GM23248 (cell line): ENCODE results near the gene ADCY10.

Experiments used
- EZH2 ChIP-seq: fragments of 200-600 bp; sonication (generic); IDR thresholded peaks from 2 replicates; pipeline ENCODE4 v1.6.1; 2018; ENCODE audit warnings: antibody characterized with exemption, mild to moderate bottlenecking; ENCODE audit not compliant: insufficient read depth, poor library complexity, severe bottlenecking
- EZH2phosphoT487 ChIP-seq: fragments of 200-600 bp; sonication (generic); IDR thresholded peaks from 2 replicates; pipeline ENCODE4 v1.6.1; 2018; ENCODE audit warnings: antibody characterized with exemption, moderate library complexity, mild to moderate bottlenecking, low read depth; ENCODE audit not compliant: insufficient read depth

GRCh38 chr1:167839009-167839408 lies 74.9 kb downstream of the ADCY10 start:
- TF ChIP-seq EZH2 (no peak), EZH2phosphoT487 (no peak)
